ENCODE data around the gene NAMPT.
"Not testable (repeated sequence)": the region's sequence is repeated elsewhere in the genome, so short reads cannot be mapped to it uniquely, and the experiment has no call there.

The NAMPT gene

GRCh38 chr7:106298631-106299030 is 13.8 kb upstream of the NAMPT start:
- not testable (repeated sequence) for DNase-seq

- DNase-seq, result not testable (repeated sequence)
Measured at GRCh38 chr7:106298155-106298554, 13.4 kb upstream of the NAMPT start.

- no peak for DNase-seq
Measured at GRCh38 chr7:106294334-106294733, 9.6 kb upstream of the NAMPT start.

DNA sequence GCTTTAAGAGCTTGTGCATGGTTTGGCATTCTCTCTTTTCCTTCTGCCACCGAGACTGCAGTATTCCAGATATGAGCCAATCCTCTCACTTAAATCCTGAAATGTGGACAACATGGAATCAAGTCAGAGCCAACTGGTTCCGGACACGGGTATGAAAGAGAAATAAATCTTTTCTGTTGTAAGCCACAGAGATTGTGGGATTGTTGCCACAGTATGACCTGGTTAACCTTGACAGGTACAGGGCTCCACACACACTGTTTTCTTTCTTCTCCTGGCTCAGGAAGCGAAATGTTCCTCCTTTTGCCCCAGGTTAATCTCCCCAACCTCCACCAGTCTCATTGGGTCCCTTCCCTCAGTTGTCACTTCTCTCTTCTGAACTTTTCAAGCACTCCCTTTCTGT is 6.5 kb upstream of the NAMPT start:
- DNase-seq, result no peak

DNA sequence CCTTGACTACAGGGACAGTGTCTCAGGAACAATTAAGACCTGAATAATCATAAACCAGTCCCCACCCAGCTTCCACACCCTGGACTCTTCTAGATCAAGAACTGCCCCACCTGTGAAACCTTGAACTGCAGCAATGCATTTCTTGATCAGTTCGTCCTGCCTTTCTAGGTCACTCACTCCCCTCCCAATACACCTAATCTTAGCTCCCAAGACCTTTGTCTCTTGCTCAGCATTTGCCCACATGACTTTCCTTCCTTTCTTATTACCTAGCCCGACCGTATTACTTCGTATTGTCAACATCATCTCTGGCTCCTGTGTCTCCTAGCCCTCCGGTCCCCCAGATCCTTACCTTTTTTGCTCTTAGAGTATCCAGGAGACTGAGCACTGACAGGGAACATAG is 5.5 kb upstream of the NAMPT start:
- DNase-seq, result no peak

DNA sequence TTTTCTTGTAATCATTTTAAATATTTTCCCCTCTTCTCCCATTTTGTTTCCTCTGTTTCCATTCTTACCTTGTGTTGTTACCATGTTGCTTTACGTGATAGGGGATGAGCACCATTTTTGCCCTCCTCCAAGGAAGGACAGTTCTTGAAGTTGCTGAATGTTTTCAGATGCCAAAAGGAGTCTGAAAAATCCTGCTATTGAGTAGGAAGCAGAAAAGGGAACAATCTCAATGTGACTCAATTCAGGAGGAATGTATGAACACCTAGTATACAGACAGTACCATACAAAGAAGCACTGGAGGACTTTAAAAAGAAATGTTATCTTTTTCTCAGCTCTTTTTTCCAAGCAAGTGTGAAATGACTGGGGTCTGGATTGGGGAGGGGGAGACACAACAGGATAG is 5.1 kb upstream of the NAMPT start:
- DNase-seq, result no peak

DNA sequence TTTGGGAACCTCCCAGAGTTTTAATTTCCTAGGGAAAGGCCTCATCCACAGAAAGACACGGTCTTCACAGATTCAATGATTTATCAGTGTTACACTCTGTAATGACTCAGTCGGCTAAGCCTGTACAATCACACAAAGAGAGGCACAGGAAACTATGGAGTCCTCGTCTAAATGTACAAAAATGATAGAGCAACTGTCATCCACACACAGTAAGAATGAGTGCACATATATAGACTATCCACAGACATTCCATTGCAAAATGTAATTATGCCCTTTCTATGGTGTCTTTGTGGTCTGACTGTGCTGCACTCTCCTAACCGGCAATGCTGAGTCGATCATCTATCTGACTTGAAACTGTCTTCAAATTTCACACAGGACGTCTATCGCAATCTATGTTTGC is 3.5 kb upstream of the NAMPT start:
- DNase-seq, result no peak

- no peak for DNase-seq
Measured at GRCh38 chr7:106287786-106288185, 3.0 kb upstream of the NAMPT start.

DNA sequence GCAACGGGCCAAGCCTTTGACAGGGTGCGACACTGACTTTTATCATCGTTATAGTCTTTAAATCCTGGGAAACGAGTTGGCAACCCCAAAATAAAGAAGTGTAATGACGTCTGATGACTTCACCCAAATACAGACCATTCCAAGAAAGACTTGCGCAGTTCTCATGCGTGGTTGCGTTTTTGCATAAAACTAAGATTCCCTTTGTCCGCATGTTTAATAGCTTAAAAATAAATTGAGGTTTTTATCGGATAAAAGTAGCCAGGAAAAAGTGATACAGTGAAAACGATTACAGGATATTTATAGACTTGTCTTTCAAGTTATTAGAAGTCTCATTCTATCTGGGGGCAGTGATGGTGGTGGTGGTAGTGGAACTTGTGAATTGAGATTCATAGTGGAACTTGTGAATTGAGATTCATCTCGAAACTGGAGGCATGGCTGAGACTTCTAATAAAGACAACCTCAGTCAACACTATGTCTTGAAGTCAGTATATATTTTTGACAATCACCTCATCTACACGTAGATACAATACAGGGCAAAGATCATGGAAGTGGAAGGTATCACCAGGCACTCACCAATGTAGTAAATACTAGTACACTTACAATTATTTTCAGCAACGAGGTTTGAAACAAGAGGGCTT is 1.2 kb upstream of the NAMPT start:
- no peak for DNase-seq

- peak; percentile 94 for DNase-seq
Measured at GRCh38 chr7:106285051-106285854, 470 bp upstream of the NAMPT start.

DNA sequence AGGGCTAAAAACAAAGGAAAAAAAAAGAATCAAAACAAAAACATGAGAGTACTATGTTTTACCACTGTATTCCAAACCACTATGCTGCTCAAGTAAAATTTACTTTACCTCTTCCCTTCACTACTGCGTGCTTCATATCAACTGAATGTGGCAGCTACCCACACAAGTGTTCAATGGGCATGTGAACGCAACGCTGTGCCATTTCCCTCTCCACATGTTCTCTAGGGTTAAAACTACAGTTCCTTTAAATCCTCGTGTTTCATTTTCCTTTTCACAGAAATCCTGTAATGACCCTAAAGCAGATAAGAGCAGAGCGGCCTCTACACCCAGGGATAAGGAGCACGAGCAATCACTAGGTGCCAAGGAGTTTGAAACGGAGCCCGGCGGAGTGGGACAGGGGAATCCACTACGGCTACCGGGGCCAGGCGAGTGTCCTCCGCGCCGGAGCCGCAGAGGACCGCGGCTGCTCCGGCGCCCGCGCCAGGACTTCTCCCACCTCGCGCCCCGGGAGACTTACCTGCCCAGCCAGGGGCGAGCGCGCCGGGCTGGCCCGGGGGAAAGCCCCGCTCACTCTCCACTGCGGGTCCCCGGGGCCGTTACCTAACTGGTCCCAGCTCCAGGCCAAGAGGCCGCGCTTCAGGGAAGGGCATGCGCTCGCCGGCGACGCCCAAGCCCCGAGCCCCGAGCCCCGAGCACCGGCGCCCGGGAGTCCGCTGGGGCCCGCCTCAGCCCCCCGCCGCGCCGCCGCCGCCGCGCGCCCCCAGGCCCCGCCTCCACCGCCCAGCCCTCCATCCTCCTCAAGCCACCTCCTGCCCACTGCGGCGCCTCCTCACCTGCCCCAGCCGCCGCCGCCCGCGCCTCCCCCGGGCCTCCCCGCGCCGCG is 711 bp downstream of the NAMPT start:
- DNase-seq, result peak; percentile 62

DNA sequence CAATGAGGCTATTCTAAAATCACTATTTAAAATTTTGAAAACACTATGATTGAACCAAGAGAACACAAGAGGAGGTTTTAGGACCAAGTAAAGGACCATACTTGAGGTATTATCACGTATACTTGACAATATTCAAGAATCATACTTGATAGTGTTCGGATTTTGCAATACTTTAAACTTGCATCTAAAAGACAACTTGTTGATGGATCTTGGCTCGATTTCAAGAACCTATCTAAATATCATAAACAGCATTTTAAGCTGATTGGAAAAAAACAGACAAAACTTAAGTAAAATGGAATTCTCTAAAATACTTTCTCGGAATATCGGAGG is 1.3 kb downstream of the NAMPT start:
- no peak for DNase-seq

DNA sequence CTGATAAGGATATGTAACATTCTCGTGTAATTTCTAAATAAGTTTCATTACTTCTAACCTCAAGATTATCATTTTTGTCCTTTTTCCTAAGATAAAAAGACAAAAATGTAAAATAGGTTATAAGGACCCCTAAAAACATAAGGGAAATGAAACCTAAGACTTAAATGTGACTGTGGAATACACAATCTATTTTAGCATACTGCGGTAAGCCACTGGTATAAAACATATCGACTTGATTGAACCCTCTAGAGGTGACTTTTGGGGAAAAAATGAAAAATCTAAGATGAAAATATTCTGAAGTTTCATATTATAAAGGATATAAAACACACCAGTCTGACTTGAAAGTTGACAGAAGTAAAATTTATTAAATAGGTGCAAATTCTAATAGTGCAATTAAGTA is 1.9 kb downstream of the NAMPT start:
- DNase-seq, result peak; percentile 51

DNA sequence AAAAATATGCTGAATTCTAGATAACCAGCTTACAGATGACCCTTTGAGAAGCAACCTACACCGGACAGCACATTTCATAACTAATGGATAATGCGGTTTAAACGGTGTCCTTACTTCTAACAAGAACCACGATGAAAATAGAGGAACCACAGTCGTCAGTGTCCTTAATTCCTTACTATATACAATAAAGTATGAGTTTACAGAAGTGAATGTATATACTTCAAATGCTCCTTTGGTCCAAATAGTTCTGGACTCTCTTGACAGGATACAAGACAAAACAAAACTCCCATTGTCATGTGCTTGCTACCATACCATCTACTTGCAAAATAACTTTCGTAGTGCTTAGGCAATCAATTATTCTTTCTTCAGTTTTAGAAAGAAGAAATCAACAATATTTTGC is 2.4 kb downstream of the NAMPT start:
- peak; percentile 66 for DNase-seq

DNA sequence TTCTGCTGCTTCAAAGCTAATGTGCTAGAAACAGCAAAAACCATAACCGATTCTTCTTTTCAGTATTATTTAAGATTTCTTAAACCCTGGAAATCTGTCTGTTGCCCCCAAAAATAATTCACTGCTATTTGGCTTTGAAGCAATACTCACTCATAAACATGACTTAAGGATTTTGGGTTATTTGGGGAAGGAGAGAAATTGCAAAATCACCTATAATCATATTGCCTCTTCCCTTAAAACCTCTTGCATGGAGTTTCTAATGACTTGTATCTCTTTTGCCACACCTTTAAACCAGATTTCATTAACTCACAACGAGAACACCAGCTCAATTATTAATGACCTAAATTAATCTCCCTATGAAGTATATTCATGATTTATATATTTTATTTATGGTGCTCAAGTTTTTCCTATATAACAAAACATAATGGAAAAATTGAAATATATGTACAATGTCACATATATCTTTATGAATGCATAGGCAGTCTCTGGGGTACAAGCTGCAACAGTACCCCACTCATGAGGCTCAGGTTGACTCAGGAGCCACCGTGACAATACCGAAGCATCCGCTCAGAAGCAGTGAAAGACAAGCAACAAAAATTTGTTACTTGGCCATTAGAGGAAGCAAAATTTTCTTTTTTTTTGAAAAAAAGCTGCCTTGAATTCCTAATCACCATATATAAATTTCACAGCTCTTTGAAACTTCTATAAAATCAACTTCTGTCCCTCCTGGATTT is 3.0 kb downstream of the NAMPT start:
- DNase-seq, result peak; percentile 3

- no peak for DNase-seq
Measured at GRCh38 chr7:106281127-106281526, 3.7 kb downstream of the NAMPT start.

- no peak for DNase-seq
Measured at GRCh38 chr7:106279425-106280197, 5.2 kb downstream of the NAMPT start.

DNA sequence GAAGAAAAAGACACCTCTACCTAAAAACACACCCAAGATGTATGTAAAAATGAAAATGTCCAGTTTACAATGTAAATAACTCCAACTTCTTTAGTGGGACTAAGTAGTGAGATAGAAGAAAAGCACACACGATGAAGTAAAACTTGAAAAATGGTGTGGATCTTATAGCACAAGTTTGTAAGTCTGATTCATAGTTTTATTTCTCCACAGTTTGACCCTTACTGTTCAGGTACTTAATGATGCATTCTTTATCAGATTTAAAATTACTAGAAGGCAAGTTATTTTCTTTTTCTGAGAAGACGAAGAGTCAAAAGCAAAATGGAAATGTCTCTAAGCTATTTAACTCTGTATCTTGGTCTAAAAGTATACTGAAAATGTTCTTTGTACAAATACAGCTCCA is 6.1 kb downstream of the NAMPT start:
- no peak for DNase-seq

- DNase-seq, result no peak
Measured at GRCh38 chr7:106277976-106278375, 6.8 kb downstream of the NAMPT start.

DNA sequence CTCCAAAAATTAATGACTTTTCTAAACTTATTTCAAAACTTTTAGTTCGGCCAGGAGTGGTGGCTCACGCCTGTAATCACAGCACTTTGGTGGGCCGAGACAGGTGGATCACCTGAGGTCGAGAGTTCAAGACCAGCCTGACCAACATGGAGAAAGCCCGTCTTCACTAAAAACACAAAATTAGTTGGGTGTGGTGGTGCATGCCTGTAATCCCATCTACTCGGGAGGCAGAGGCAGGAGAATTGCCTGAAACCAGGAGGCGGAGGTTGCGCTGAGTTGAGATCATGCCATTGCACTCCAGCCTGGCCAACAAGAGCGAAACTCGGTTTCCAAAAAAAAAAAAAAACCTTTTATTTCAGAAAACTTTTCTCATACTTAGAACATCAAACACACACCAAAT is 8.3 kb downstream of the NAMPT start:
- no peak for DNase-seq

- no peak for DNase-seq
Measured at GRCh38 chr7:106273009-106273668, 11.6 kb downstream of the NAMPT start.
